HG02840 (cell line): ENCODE results near the gene RAP1A.
"Not testable (repeated sequence)": the region's sequence is repeated elsewhere in the genome, so short reads cannot be mapped to it uniquely, and the experiment has no call there.

Experiments used
- ATAC-seq: cut with Tn5 transposase; IDR thresholded peaks from one replicate; pipeline ENCODE4 v1.9.1; 2021; ENCODE audit warnings: mild to moderate bottlenecking, moderate library complexity, moderate number of reproducible peaks; ENCODE audit not compliant: unreplicated experiment, low FRiP score

The RAP1A gene

DNA sequence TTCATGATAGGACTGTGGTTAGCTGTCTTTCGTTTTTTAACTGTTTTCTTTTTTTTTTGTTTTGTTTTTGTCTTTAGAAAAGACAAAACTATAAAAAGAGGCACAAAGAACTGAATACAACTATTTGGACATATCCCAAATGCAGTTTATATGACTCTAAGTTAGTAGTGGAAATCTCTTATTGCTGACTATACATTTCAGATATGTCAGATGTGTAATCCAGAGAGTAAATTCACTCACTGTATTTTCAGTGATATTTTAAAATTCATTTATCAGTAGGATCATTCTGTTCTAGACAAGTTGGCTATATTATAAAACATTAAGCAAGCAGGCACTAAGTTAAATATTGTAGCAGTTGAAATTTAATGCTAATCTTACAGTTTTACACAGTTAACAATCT is 5.7 kb downstream of the RAP1A start:
- ATAC-seq, result no peak

- ATAC-seq, result no peak
Observed at GRCh38 chr1:111628153-111628552, 8.6 kb downstream of the RAP1A start.

DNA sequence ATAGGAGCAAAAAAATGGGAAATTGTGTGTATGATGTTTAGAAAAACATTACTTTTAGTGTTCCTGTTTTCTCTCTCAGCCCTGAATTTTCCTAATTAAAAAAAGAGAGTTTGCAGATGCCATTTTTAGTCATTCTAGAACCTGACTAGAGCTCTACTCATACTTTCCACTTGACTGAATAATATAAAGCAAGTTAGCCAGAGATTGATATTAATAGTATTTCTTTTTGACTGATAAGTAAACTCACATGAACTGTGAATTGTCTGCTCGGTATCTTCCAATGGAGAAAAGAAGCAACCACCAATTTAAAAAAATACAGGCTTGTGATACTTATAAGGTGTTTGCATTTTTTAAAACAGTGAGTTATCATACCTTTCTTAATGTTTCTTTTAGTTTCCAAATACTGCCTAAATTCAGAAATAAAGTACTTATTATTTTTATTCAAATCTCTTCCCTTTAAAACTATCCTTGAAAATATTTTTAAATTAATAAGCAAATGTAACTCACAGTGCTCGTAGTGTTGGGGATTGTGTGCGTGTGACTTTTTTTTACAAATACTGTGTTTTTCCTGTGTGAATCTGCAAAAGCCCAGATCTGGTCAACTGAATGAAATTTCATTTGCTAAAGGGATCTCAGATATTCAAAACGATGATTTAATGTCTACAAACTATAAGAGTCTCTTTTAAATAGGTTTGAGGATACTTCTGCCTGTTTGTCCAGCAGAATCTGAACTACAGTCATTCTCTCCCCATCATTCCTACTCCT is 9.8 kb downstream of the RAP1A start:
- ATAC-seq, result no peak

- no peak for ATAC-seq
Observed at GRCh38 chr1:111630567-111630966, 11.0 kb downstream of the RAP1A start.

- ATAC-seq, result no peak
Observed at GRCh38 chr1:111631502-111631901, 11.9 kb downstream of the RAP1A start.

DNA sequence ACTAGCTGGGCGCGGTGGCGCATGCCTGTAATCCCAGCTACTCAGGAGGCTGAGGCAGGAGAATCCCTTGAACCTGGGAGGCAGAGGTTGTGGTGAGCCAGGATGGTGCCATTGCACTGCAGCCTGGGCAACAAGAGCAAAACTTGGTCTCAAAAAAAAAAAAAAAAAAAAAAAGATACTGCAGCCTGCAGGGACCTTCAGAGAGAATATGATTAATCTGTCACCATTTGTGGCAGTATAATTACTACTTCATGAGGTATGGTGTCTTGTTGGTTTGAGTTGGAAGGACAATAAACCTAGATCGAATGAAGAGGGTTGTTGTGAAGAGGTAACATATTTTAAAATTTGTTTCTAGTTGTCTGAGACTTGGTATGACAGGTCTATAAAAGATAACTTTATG is 13.2 kb downstream of the RAP1A start:
- ATAC-seq, result not testable (repeated sequence)

GRCh38 chr1:111633736-111634247 is 14.2 kb downstream of the RAP1A start:
- no peak for ATAC-seq

- no peak for ATAC-seq
Observed at GRCh38 chr1:111635324-111636009, 15.9 kb downstream of the RAP1A start.

DNA sequence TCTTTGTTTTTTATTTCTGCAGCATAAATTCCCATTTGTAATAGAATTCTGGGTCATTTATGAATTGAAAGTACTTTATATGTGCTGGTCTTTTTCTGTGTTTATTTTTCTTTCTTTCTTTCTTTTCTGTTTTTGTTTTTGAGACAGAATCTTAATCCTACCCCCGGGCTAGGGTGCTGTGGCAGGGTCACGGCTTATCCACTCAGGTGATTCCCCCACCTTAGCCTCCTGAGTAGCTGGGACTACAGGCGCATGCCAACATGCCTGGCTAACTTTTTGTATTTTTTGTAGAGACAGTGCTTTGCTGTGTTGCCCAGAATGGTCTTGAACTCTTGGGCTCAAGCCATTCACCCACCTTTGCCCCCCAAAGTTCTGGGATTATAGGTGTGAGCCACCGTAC is 18.7 kb downstream of the RAP1A start:
- ATAC-seq, result no peak

- no peak for ATAC-seq
Observed at GRCh38 chr1:111639602-111640198, 20.1 kb downstream of the RAP1A start.

GRCh38 chr1:111643097-111643496 is 23.5 kb downstream of the RAP1A start:
- ATAC-seq, result no peak

GRCh38 chr1:111643696-111644095 is 24.1 kb downstream of the RAP1A start:
- no peak for ATAC-seq

DNA sequence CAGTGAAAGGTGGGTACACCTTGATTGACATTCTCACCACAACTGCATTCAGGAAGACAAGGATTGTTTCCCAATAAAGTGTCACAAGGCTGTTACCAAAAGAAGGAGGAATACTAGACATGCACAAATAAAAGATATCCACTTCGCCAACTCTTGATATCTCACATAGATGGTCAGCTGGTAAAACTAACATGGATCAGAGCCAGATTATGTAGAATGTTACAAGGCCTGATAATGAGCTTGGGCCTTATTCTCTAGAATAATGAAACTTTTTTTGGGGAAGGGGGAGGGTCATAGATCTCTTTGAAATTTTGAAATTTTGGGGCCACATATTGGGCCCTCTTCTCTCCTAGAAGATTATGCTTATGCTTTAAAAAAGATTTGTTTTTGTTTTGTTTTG is 24.9 kb downstream of the RAP1A start:
- ATAC-seq, result no peak

- no peak for ATAC-seq
Observed at GRCh38 chr1:111647736-111648135, 28.1 kb downstream of the RAP1A start.

DNA sequence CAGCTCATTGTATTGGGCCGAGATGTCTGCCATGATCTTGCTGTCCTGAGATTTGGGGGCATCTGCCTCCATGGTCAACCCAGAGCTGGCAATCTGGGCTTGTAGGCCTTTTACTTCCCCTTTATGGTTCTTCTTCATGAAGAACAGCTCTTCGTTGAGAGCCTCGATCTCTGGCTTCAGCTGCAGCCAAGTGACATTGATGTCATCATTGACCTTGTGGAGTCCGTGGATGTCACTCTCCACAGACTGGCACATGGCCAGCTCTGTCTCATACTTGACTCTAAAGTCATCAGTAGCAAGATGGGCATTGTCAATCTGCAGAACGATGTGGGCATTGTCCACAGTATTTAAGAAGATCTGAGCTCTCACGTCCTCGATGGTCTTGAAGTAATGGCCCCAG is 29.2 kb downstream of the RAP1A start:
- ATAC-seq, result no peak

GRCh38 chr1:111649227-111649626 is 29.6 kb downstream of the RAP1A start:
- ATAC-seq, result no peak

- no peak for ATAC-seq
Observed at GRCh38 chr1:111649648-111650047, 30.1 kb downstream of the RAP1A start.

DNA sequence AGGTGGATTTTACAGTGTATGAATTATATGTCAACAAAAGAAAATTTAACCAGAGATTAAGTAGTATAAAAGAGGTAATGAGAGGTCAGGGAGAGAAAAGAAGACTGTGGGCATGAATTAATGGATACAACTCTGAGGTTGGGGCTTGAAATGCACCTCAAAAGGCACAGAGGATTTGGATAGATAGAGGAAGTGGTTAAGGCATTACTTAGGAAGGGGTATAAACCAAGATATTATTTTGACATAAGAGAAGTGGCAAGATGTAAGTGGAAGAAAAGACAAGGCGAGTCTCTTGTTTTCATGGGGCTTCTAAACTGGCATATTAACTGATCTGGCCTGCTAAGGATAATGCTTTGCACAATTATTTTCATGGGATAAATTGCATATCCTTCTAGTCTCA is 34.1 kb downstream of the RAP1A start:
- no peak for ATAC-seq

DNA sequence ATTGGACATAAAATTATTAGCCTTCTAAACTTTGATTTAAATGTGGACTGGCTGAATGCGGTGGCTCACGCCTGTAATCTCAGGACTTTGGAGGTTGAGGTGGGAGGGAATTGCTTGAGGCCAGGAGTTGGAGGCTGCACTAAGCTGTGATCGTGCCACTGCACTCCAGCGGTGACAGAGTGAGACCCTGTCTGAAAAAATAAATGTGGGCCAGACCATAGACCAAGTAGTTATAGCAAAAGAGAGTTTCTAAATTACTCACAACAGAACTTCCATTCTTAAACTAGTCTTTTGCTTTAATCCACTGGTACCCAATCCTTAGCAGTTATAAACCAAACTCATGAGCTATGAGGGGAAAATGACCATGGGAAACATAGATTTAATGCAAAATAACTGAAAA is 35.2 kb downstream of the RAP1A start:
- no peak for ATAC-seq

DNA sequence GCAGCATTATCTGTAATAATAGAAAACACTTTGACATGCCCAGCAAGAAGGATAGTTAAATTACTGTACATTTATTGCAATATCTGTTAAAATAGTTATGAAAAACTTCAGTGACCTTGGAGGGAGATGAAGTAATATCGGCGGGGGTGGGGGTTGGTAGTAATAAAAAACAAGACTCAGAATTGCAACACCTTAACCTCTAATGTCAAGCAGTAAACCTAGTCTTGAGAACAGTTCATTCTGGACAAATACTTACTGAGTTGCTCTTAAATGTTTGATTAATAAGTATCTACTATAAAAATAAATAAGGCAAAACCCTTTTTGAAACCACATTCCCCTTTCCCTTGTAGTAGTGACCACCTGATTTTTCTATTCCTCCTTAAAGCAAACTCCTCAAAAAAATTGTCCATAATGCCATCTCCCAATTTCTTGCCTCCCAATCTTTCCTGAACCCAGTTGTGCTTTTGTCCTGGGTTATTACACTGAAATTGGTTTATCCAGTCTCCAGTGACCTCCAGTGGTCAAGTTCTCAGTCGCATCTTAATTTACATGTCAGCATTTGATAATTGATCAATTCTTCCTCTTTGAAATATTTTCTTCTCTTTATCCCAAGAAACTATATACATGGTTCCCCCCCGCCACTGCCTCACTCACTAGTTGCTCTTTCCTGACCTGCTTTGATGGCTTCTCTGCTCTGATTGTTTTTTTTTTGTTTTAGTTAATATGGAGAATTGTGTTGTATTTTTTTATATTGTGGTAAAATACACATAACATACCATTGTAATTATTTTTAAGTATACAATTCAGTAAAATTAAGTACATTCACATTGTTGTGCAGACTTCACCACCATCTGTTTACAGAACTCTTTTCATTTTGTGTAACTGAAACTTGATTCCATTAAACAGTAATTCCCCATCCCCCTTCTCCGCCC is 36.8 kb downstream of the RAP1A start:
- no peak for ATAC-seq
